ENCODE measurements around the gene TMEM52B.
A peak's percentile ranks its signal among the peaks of the same experiment; 100 is the strongest.
"Not testable (repeated sequence)": the region's sequence is repeated elsewhere in the genome, so short reads cannot be mapped to it uniquely, and the experiment has no call there.

Gene TMEM52B

DNA sequence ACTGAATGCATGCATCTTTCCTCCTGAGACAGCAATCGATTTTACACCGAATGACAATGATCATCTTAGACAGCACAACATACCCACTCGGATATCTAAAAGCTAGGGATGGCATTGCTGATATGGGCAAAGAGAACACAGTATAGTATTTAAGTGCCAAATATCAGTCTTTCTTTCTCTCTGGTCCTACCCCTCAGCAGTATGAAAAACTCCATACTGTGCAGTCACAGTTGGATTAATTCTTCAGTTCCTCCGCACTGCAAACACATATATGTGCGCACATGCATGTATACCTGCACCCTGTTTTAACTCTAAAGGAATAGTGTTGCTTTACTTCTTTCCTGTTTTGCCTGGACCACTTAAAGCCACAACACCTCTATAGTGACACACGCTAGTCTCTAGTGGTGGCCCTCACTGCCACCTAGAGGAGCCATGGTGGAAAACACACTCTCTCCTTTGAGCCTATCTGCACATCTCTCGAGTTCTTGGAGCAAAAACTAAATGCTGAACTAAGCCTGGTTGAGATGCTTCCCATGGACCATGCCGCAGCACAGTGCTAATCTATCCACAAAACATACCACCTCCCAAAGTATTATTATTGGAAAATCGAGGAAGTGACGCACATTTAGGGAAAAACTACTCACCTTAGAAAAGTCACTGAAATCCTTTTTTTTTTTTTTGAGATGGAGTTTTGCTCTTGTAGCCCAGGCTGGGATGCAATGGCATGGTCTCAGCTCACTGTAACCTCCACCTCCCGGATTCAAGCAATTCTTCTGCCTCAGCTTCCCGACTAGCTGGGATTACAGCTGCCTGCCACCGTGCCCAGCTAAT lies 11.9 kb downstream of the TMEM52B start:
- Histone ChIP-seq H3K4me1 (ENCODE audit: control insufficient read depth, insufficient read depth, low read length) (peaks cover 6% of the 10 kb centered on the region; the same call in 1 of the 2 replicates), H3K4me3 (ENCODE audit: low read depth, low read length) (no peak overlapping the region), H3K27ac (ENCODE audit: low read depth, low read length) (peak overlapping the region; percentile 75), H3K9ac (ENCODE audit: low read depth, low read length) (no peak overlapping the region), H3K36me3 (ENCODE audit: control insufficient read depth, insufficient read depth, low read length) (no peaks in the 10 kb centered on the region), H3K9me3 (ENCODE audit: control insufficient read depth, insufficient read depth, low read length) (no peaks in the 10 kb centered on the region), H3K27me3 (ENCODE audit: control insufficient read depth, insufficient read depth, low read length) (no peaks in the 10 kb centered on the region)

DNA sequence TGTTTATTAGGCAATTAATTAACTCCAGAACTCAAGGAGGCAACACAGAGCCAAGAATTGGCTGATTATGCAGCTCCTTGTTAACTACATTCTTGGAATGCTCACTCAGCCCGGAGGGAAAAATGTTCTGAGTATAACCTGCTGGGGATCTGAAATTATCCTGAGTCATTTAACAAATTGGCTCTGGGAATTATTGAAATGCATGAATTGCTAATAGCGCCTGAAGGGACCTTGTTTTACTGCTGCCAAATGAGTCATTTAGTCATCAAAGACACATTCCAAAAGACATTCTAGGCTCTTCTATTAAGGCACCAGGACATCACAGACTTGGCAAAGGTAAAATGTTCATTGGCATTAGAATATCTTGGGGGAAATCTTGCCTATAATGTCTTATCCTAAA lies 13.0 kb downstream of the TMEM52B start:
- H3K27ac ChIP-seq (ENCODE audit: low read depth, low read length), result peak overlapping the region; percentile 75
- no peaks in the 10 kb centered on the region for H3K9me3 ChIP-seq (ENCODE audit: control insufficient read depth, insufficient read depth, low read length)
- H3K9ac ChIP-seq (ENCODE audit: low read depth, low read length), result no peak overlapping the region
- H3K27me3 ChIP-seq (ENCODE audit: control insufficient read depth, insufficient read depth, low read length), result no peaks in the 10 kb centered on the region
- H3K36me3 ChIP-seq (ENCODE audit: control insufficient read depth, insufficient read depth, low read length), result no peaks in the 10 kb centered on the region
- H3K4me1 ChIP-seq (ENCODE audit: control insufficient read depth, insufficient read depth, low read length), result peaks cover 6% of the 10 kb centered on the region; the same call in 1 of the 2 replicates
- H3K4me3 ChIP-seq (ENCODE audit: low read depth, low read length), result no peak overlapping the region

- no peaks in the 10 kb centered on the region for H3K36me3 ChIP-seq (ENCODE audit: control insufficient read depth, insufficient read depth, low read length)
- peaks cover 6% of the 10 kb centered on the region; the same call in 1 of the 2 replicates for H3K4me1 ChIP-seq (ENCODE audit: control insufficient read depth, insufficient read depth, low read length)
Measured at GRCh38 chr12:10194160-10194670, 15.4 kb downstream of the TMEM52B start.

GRCh38 chr12:10196210-10196609 lies 17.4 kb downstream of the TMEM52B start:
- H3K36me3 ChIP-seq (ENCODE audit: control insufficient read depth, insufficient read depth, low read length), result no peaks in the 10 kb centered on the region

More at GRCh38 chr12:10194160-10194670, 15.4 kb downstream of the TMEM52B start:
- H3K9me3 ChIP-seq (ENCODE audit: control insufficient read depth, insufficient read depth, low read length), result no peaks in the 10 kb centered on the region
- no peak overlapping the region for H3K4me3 ChIP-seq (ENCODE audit: low read depth, low read length)
- no peaks in the 10 kb centered on the region for H3K27me3 ChIP-seq (ENCODE audit: control insufficient read depth, insufficient read depth, low read length)
- H3K9ac ChIP-seq (ENCODE audit: low read depth, low read length), result no peak overlapping the region
- H3K27ac ChIP-seq (ENCODE audit: low read depth, low read length), result no peak overlapping the region

GRCh38 chr12:10197879-10198278 lies 19.0 kb downstream of the TMEM52B start:
- Histone ChIP-seq H3K27me3 (ENCODE audit: control insufficient read depth, insufficient read depth, low read length) (no peaks in the 10 kb centered on the region), H3K4me3 (ENCODE audit: low read depth, low read length) (no peak overlapping the region), H3K9me3 (ENCODE audit: control insufficient read depth, insufficient read depth, low read length) (no peaks in the 10 kb centered on the region), H3K27ac (ENCODE audit: low read depth, low read length) (no peak overlapping the region), H3K36me3 (ENCODE audit: control insufficient read depth, insufficient read depth, low read length) (no peaks in the 10 kb centered on the region), H3K9ac (ENCODE audit: low read depth, low read length) (no peak overlapping the region), H3K4me1 (ENCODE audit: control insufficient read depth, insufficient read depth, low read length) (0 out of 2 replicates have a peak, but pooled peaks cover under 1% of the 10 kb centered on the region)

More at GRCh38 chr12:10196210-10196609, 17.4 kb downstream of the TMEM52B start:
- peaks cover 6% of the 10 kb centered on the region; the same call in 1 of the 2 replicates for H3K4me1 ChIP-seq (ENCODE audit: control insufficient read depth, insufficient read depth, low read length)
- no peaks in the 10 kb centered on the region for H3K9me3 ChIP-seq (ENCODE audit: control insufficient read depth, insufficient read depth, low read length)
- H3K27ac ChIP-seq (ENCODE audit: low read depth, low read length), result no peak overlapping the region
- H3K4me3 ChIP-seq (ENCODE audit: low read depth, low read length), result no peak overlapping the region
- H3K9ac ChIP-seq (ENCODE audit: low read depth, low read length), result no peak overlapping the region
- H3K27me3 ChIP-seq (ENCODE audit: control insufficient read depth, insufficient read depth, low read length), result no peaks in the 10 kb centered on the region

GRCh38 chr12:10204495-10204894 lies 25.7 kb downstream of the TMEM52B start:
- not testable (repeated sequence) for H3K9ac ChIP-seq (ENCODE audit: low read depth, low read length); H3K4me3 ChIP-seq (ENCODE audit: low read depth, low read length); H3K27me3 ChIP-seq (ENCODE audit: control insufficient read depth, insufficient read depth, low read length); H3K36me3 ChIP-seq (ENCODE audit: control insufficient read depth, insufficient read depth, low read length); H3K9me3 ChIP-seq (ENCODE audit: control insufficient read depth, insufficient read depth, low read length); H3K27ac ChIP-seq (ENCODE audit: low read depth, low read length)
- H3K4me1 ChIP-seq (ENCODE audit: control insufficient read depth, insufficient read depth, low read length), result peaks cover 18% of the 10 kb centered on the region

- peak overlapping the region; percentile 21 for H3K27ac ChIP-seq (ENCODE audit: low read depth, low read length)
- no peak overlapping the region for H3K4me3 ChIP-seq (ENCODE audit: low read depth, low read length)
- no peaks in the 10 kb centered on the region for H3K36me3 ChIP-seq (ENCODE audit: control insufficient read depth, insufficient read depth, low read length)
Measured at GRCh38 chr12:10205220-10205807, 26.5 kb downstream of the TMEM52B start.

GRCh38 chr12:10207136-10207535 lies 28.3 kb downstream of the TMEM52B start:
- H3K4me3 ChIP-seq (ENCODE audit: low read depth, low read length), result no peak overlapping the region
- H3K9ac ChIP-seq (ENCODE audit: low read depth, low read length), result no peak overlapping the region

More at GRCh38 chr12:10205220-10205807, 26.5 kb downstream of the TMEM52B start:
- peaks cover 18% of the 10 kb centered on the region for H3K4me1 ChIP-seq (ENCODE audit: control insufficient read depth, insufficient read depth, low read length)
- H3K9me3 ChIP-seq (ENCODE audit: control insufficient read depth, insufficient read depth, low read length), result no peaks in the 10 kb centered on the region
- no peak overlapping the region for H3K9ac ChIP-seq (ENCODE audit: low read depth, low read length)
- H3K27me3 ChIP-seq (ENCODE audit: control insufficient read depth, insufficient read depth, low read length), result no peaks in the 10 kb centered on the region

DNA sequence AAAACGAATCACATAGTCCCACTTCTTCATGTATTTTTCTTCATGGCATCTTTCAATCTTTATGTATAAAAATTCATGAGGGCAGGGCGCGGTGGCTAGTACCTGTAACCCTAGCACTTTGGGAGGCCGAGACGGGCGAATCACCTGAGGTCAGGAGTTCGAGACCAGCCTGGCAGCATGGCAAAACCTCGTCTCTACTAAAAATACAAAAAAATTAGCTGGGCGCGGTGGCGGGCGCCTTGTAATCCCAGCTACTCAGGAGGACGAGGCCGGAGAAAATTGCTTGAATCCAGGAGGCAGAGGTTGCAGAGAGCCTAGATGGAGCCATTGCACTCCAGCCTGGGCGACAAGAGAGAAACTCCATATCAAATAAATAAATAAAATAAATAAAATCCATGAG lies 31.4 kb downstream of the TMEM52B start:
- Histone ChIP-seq H3K36me3 (ENCODE audit: control insufficient read depth, insufficient read depth, low read length) (no peaks in the 10 kb centered on the region), H3K9me3 (ENCODE audit: control insufficient read depth, insufficient read depth, low read length) (no peaks in the 10 kb centered on the region), H3K4me3 (ENCODE audit: low read depth, low read length) (no peak overlapping the region), H3K4me1 (ENCODE audit: control insufficient read depth, insufficient read depth, low read length) (peaks cover 20% of the 10 kb centered on the region), H3K9ac (ENCODE audit: low read depth, low read length) (no peak overlapping the region), H3K27me3 (ENCODE audit: control insufficient read depth, insufficient read depth, low read length) (no peaks in the 10 kb centered on the region), H3K27ac (ENCODE audit: low read depth, low read length) (no peak overlapping the region)

More at GRCh38 chr12:10207136-10207535, 28.3 kb downstream of the TMEM52B start:
- Histone ChIP-seq H3K9me3 (ENCODE audit: control insufficient read depth, insufficient read depth, low read length) (no peaks in the 10 kb centered on the region), H3K27me3 (ENCODE audit: control insufficient read depth, insufficient read depth, low read length) (no peaks in the 10 kb centered on the region), H3K4me1 (ENCODE audit: control insufficient read depth, insufficient read depth, low read length) (peaks cover 18% of the 10 kb centered on the region), H3K36me3 (ENCODE audit: control insufficient read depth, insufficient read depth, low read length) (no peaks in the 10 kb centered on the region), H3K27ac (ENCODE audit: low read depth, low read length) (no peak overlapping the region)

DNA sequence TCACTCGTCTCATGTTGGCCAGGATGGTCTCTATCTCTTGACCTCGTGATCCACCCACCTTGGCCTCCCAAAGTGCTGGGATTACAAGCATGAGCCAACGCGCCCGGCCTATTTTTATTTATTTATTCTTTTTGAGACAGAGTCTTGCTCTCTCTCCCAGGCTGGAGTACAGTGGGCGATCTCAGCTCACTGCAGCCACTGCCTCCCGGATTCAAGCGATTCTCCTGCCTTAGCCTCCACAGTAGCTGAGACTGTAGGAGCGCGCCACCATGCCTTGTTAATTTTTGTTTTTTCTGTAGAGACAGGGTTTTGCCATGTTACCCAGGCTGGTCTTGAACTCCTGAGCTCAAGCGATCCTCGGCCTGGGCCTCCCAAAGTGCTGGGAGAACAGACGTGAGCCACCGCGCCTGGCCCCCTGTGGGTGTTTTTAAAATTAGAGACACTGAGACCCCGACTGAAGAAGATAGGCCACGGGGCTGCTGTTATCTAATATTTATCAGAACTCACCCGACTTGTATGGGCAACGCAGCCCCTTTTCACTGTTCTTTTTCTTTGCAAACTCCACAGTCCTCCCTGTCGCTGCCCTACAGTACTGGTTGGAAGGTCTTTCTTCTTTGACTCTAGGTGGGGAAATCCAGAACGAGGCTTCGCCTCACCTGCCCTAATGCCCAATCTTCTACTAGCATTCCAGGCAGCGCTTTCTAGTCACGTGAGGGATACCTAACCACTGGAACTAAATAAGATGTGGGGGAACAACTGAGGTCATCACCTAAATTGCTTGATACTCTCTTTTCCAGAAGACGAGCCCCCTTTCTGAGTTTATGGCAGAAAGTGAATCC lies 32.5 kb downstream of the TMEM52B start:
- Histone ChIP-seq H3K4me1 (ENCODE audit: control insufficient read depth, insufficient read depth, low read length) (peaks cover 18% of the 10 kb centered on the region), H3K9ac (ENCODE audit: low read depth, low read length) (no peak overlapping the region)

More for the DNA sequence above, 32.5 kb downstream of the TMEM52B start:
- no peak overlapping the region for H3K27ac ChIP-seq (ENCODE audit: low read depth, low read length)
- 0 out of 2 replicates have a peak, but pooled peaks cover 3% of the 10 kb centered on the region for H3K36me3 ChIP-seq (ENCODE audit: control insufficient read depth, insufficient read depth, low read length)
- no peak overlapping the region for H3K4me3 ChIP-seq (ENCODE audit: low read depth, low read length)
- H3K27me3 ChIP-seq (ENCODE audit: control insufficient read depth, insufficient read depth, low read length), result no peaks in the 10 kb centered on the region
- H3K9me3 ChIP-seq (ENCODE audit: control insufficient read depth, insufficient read depth, low read length), result no peaks in the 10 kb centered on the region
